Measurements from ENCODE around the gene MYO9A.

MYO9A gene

GRCh38 chr15:71826196-71826595 lies 291.8 kb downstream of the MYO9A start:
- TF ChIP-seq GATA1 (IDR thresholded peaks at IDR 0.05; ENCODE audit: low read depth, low read length) = no peak
- no peak for TF ChIP-seq POLR2A (IDR thresholded peaks at IDR 0.05; ENCODE audit: low read length)
- DNase-seq = no peak

- DNase-seq = no peak
- no peak for TF ChIP-seq POLR2A (IDR thresholded peaks at IDR 0.05; ENCODE audit: low read length)
- no peak for TF ChIP-seq GATA1 (IDR thresholded peaks at IDR 0.05; ENCODE audit: low read depth, low read length)
Measured at GRCh38 chr15:71825021-71825730, 292.8 kb downstream of the MYO9A start.

- TF ChIP-seq GATA1 (IDR thresholded peaks at IDR 0.05; ENCODE audit: low read depth, low read length) (no peak), POLR2A (IDR thresholded peaks at IDR 0.05; ENCODE audit: low read length) (no peak)
- no peak for DNase-seq
Measured at GRCh38 chr15:71823801-71824200, 294.1 kb downstream of the MYO9A start.

GRCh38 chr15:71822890-71823630 lies 294.9 kb downstream of the MYO9A start:
- no peak for DNase-seq
- no peak for TF ChIP-seq POLR2A (IDR thresholded peaks at IDR 0.05; ENCODE audit: low read length)
- TF ChIP-seq GATA1 (IDR thresholded peaks at IDR 0.05; ENCODE audit: low read depth, low read length) = no peak

GRCh38 chr15:71821547-71822129 lies 296.3 kb downstream of the MYO9A start:
- no peak for DNase-seq
- no peak for TF ChIP-seq GATA1 (IDR thresholded peaks at IDR 0.05; ENCODE audit: low read depth, low read length)
- no peak for TF ChIP-seq POLR2A (IDR thresholded peaks at IDR 0.05; ENCODE audit: low read length)

- TF ChIP-seq GATA1 (IDR thresholded peaks at IDR 0.05; ENCODE audit: low read depth, low read length) (no peak), POLR2A (IDR thresholded peaks at IDR 0.05; ENCODE audit: low read length) (no peak)
- no peak for DNase-seq
Measured at GRCh38 chr15:71820127-71820526, 297.8 kb downstream of the MYO9A start.

GRCh38 chr15:71817351-71817750 lies 300.6 kb downstream of the MYO9A start:
- no peak for TF ChIP-seq POLR2A (IDR thresholded peaks at IDR 0.05; ENCODE audit: low read length)
- no peak for TF ChIP-seq GATA1 (IDR thresholded peaks at IDR 0.05; ENCODE audit: low read depth, low read length)
- DNase-seq = no peak

- no peak for DNase-seq
- TF ChIP-seq GATA1 (IDR thresholded peaks at IDR 0.05; ENCODE audit: low read depth, low read length) = no peak
- TF ChIP-seq POLR2A (IDR thresholded peaks at IDR 0.05; ENCODE audit: low read length) = no peak
Measured at GRCh38 chr15:71815301-71815700, 302.6 kb downstream of the MYO9A start.

- no peak for DNase-seq
- TF ChIP-seq GATA1 (IDR thresholded peaks at IDR 0.05; ENCODE audit: low read depth, low read length) (no peak), POLR2A (IDR thresholded peaks at IDR 0.05; ENCODE audit: low read length) (no peak)
Measured at GRCh38 chr15:71813723-71814470, 304.1 kb downstream of the MYO9A start.

- TF ChIP-seq GATA1 (IDR thresholded peaks at IDR 0.05; ENCODE audit: low read depth, low read length) (no peak), POLR2A (IDR thresholded peaks at IDR 0.05; ENCODE audit: low read length) (no peak)
- no peak for DNase-seq
Measured at GRCh38 chr15:71812966-71813722, 304.8 kb downstream of the MYO9A start.

- no peak for TF ChIP-seq GATA1 (IDR thresholded peaks at IDR 0.05; ENCODE audit: low read depth, low read length)
- no peak for TF ChIP-seq POLR2A (IDR thresholded peaks at IDR 0.05; ENCODE audit: low read length)
- no peak for DNase-seq
Measured at GRCh38 chr15:71811752-71812735, 305.9 kb downstream of the MYO9A start.

GRCh38 chr15:71811036-71811736 lies 306.8 kb downstream of the MYO9A start:
- no peak for DNase-seq
- TF ChIP-seq POLR2A (IDR thresholded peaks at IDR 0.05; ENCODE audit: low read length) (no peak), GATA1 (IDR thresholded peaks at IDR 0.05; ENCODE audit: low read depth, low read length) (no peak)
